Astrocyte (in vitro differentiated cells and primary cell): ENCODE results near the gene ATP5PO. TPM values are rescaled to one million over a fixed set of nuclear protein-coding genes. Genes with fewer than 3 reads are reported as not detected.

ENCODE experiments used
- DNase-seq: peaks from one replicate; pipeline ENCODE4 v3.0.0-alpha.2; 2010; ENCODE audit warnings: low read depth
- FAIRE-seq: peaks from 2 replicates; lab custom pipeline; 2011; peaks lifted over from hg19 to GRCh38; lab: Jason Lieb, UNC
- H2AFZ ChIP-seq: 2 replicates; pipeline ENCODE4 v1.6.0; 2012; ENCODE audit warnings: low read depth, low read length, inconsistent platforms
- H3K27ac ChIP-seq: 2 replicates; pipeline ENCODE4 v1.5.1; 2011; ENCODE audit warnings: low read depth, low read length, inconsistent platforms
- H3K27me3 ChIP-seq: 2 replicates; pipeline ENCODE4 v1.6.0; 2011; ENCODE audit warnings: low read length, inconsistent platforms; ENCODE audit not compliant: insufficient read depth
- H3K36me3 ChIP-seq: 2 replicates; pipeline ENCODE4 v1.5.1; 2011; ENCODE audit warnings: low read length, inconsistent platforms; ENCODE audit not compliant: insufficient read depth
- H3K4me1 ChIP-seq: 2 replicates; pipeline ENCODE4 v1.5.1; 2011; ENCODE audit warnings: low read length, inconsistent platforms; ENCODE audit not compliant: insufficient read depth
- H3K4me2 ChIP-seq: 2 replicates; pipeline ENCODE4 v1.6.0; 2012; ENCODE audit warnings: low read length, inconsistent platforms
- H3K4me3 ChIP-seq: 2 replicates; pipeline ENCODE4 v1.5.1; 2011; ENCODE audit warnings: low read depth, mild to moderate bottlenecking, low read length, inconsistent platforms; ENCODE audit not compliant: insufficient read depth
- H3K79me2 ChIP-seq: 2 replicates; pipeline ENCODE4 v1.6.0; 2012; ENCODE audit warnings: mild to moderate bottlenecking, low read length, inconsistent platforms; ENCODE audit not compliant: insufficient read depth
- H3K9ac ChIP-seq: 2 replicates; pipeline ENCODE4 v1.6.0; 2012; ENCODE audit warnings: mild to moderate bottlenecking, low read length, inconsistent platforms
- H3K9me3 ChIP-seq: 2 replicates; pipeline ENCODE4 v1.5.1; 2012; ENCODE audit warnings: low read depth, mild to moderate bottlenecking, low read length, inconsistent platforms; ENCODE audit not compliant: insufficient read depth
- H4K20me1 ChIP-seq: 2 replicates; pipeline ENCODE4 v1.6.0; 2012; ENCODE audit warnings: low read length, inconsistent platforms; ENCODE audit not compliant: insufficient read depth
- H3K27ac Mint-ChIP-seq: one replicate; pipeline ENCODE4 v1.8.0; 2021; ENCODE audit warnings: mild to moderate bottlenecking, mixed read lengths; ENCODE audit not compliant: unreplicated experiment
- H3K27me3 Mint-ChIP-seq: one replicate; pipeline ENCODE4 v1.8.0; 2021; ENCODE audit warnings: low read depth, mixed read lengths; ENCODE audit not compliant: unreplicated experiment
- H3K36me3 Mint-ChIP-seq: one replicate; pipeline ENCODE4 v1.8.0; 2021; ENCODE audit warnings: low read depth, mixed read lengths; ENCODE audit not compliant: unreplicated experiment
- H3K4me1 Mint-ChIP-seq: one replicate; pipeline ENCODE4 v1.8.0; 2021; ENCODE audit warnings: low read depth, mixed read lengths; ENCODE audit not compliant: unreplicated experiment
- H3K4me3 Mint-ChIP-seq: one replicate; pipeline ENCODE4 v1.8.0; 2021; ENCODE audit warnings: mild to moderate bottlenecking, moderate library complexity, mixed read lengths; ENCODE audit not compliant: unreplicated experiment
- H3K9me3 Mint-ChIP-seq: one replicate; pipeline ENCODE4 v1.8.0; 2021; ENCODE audit warnings: mild to moderate bottlenecking, mixed read lengths; ENCODE audit not compliant: unreplicated experiment
- EZH2 ChIP-seq: IDR thresholded peaks from 2 replicates; pipeline ENCODE4 v1.6.1; 2012; ENCODE audit warnings: mild to moderate bottlenecking, low read length, inconsistent platforms; ENCODE audit not compliant: insufficient read depth
- total RNA-seq: library from RNA; stranded (reverse); gene quantifications from 2 replicates; pipeline ENCODE4 v1.2.1, GENCODE V29; 2021
- TF ChIP-seq, protein P1 (sequence below): IDR thresholded peaks from 2 replicates; pipeline ENCODE4 v1.5.1; 2011; ENCODE audit warnings: low read depth, mild to moderate bottlenecking, inconsistent platforms, low read length, moderate library complexity; ENCODE audit not compliant: insufficient read depth

The ATP5PO gene
- total RNA-seq, 1 donor from 2014 or later: 171 TPM

DNA sequence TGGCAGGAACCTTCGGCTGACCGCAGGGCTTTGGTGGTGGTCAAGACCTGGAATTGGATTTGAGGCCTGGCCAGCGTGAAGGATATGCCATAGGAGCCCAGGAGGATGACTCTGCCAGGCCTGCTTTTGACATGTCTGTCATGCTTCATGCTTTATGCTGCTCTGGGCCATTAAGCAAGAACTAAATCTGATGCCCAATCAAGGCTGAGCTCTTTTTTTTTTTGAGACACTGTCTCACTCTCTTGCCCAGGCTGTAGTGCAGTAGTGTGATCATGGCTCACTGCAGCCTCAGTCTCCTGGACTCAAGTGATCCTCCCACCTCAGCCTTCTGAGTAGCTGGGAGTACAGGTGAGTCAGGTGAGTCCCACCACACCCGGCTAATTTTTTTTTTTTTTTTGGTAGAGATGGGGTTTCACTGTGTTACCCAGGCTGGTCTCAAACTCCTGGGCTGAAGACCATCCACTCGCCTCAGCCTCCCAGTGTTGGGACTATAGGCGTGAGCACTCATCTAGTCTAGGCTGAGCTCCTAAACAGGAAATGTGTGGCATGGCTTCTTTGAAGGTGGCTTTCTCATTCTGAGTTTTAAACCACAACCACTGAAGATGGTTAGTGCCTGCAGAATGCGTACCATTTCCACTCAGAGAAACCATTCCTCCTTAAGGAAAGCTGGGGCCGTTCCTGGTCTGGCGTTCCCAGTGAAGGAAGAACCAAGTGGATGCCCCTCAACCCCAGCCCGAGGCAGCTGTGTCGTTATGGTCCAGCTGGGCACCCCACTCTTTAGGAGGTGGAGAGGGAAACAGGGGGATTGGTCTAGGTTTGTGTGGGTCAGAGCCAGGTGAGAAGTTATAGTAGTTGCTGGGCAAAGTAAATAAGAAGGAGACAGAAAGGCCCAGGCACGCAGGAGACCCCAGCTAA is 34.2 kb upstream of the ATP5PO start:
- Histone ChIP-seq H4K20me1 (no peaks in the 10 kb centered on the region), H3K27me3 (no peaks in the 10 kb centered on the region), H3K4me1 (peaks cover 17% of the 10 kb centered on the region), H3K9me3 (no peaks in the 10 kb centered on the region), H3K79me2 (no peaks in the 10 kb centered on the region), H3K27ac (no peak overlapping the region), H3K4me2 (no peak overlapping the region), H3K9ac (no peak overlapping the region), H2AFZ (no peak overlapping the region), H3K36me3 (no peaks in the 10 kb centered on the region), H3K4me3 (no peak overlapping the region)
- Mint-ChIP-seq H3K9me3 (peaks cover 4% of the 10 kb centered on the region), H3K4me1 (peaks cover 24% of the 10 kb centered on the region), H3K27ac (no peak overlapping the region), H3K27me3 (no peaks in the 10 kb centered on the region), H3K36me3 (no peaks in the 10 kb centered on the region), H3K4me3 (no peak overlapping the region)
- FAIRE-seq: no peak
- TF ChIP-seq, protein P1, sequence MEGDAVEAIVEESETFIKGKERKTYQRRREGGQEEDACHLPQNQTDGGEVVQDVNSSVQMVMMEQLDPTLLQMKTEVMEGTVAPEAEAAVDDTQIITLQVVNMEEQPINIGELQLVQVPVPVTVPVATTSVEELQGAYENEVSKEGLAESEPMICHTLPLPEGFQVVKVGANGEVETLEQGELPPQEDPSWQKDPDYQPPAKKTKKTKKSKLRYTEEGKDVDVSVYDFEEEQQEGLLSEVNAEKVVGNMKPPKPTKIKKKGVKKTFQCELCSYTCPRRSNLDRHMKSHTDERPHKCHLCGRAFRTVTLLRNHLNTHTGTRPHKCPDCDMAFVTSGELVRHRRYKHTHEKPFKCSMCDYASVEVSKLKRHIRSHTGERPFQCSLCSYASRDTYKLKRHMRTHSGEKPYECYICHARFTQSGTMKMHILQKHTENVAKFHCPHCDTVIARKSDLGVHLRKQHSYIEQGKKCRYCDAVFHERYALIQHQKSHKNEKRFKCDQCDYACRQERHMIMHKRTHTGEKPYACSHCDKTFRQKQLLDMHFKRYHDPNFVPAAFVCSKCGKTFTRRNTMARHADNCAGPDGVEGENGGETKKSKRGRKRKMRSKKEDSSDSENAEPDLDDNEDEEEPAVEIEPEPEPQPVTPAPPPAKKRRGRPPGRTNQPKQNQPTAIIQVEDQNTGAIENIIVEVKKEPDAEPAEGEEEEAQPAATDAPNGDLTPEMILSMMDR: no peak
- no peak for TF ChIP-seq EZH2
- DNase-seq: no peak

DNA sequence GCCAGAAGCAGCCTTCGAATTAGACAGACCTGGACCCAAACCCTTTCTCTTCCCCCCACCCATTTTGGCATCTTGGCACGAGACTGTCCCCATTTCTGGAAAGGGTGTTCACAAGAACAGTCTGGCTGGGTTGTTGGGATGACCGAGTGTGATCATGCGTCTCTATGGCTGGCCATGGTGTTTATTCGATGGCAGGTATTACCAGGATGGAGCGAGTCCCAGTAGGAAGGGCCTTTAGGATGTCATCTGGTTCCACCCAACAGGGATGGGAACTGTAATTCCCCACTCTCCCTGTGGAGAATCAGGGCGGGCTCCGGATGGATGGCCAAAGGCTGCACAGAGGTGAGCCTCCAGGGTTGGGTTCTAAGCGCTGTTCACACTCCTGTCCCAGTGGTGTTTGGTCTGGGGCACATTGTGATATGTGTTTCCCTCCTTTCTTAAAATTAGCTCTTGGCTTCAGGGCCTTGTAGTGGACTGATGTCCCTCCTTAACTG is 33.4 kb upstream of the ATP5PO start:
- H3K79me2 ChIP-seq: no peaks in the 10 kb centered on the region
- no peak for TF ChIP-seq EZH2
- TF ChIP-seq, protein P1: no peak
- no peak overlapping the region for H3K27ac Mint-ChIP-seq
- H3K4me2 ChIP-seq: peak overlapping the region; percentile 83
- H3K9me3 ChIP-seq: no peaks in the 10 kb centered on the region
- H3K4me1 ChIP-seq: peaks cover 17% of the 10 kb centered on the region
- H3K4me3 Mint-ChIP-seq: no peak overlapping the region
- DNase-seq: no peak
- peaks cover 24% of the 10 kb centered on the region for H3K4me1 Mint-ChIP-seq
- peaks cover 6% of the 10 kb centered on the region for H3K9me3 Mint-ChIP-seq
- H3K9ac ChIP-seq: peak overlapping the region; percentile 64
- H3K27me3 ChIP-seq: no peaks in the 10 kb centered on the region
- no peaks in the 10 kb centered on the region for H3K27me3 Mint-ChIP-seq
- H4K20me1 ChIP-seq: no peaks in the 10 kb centered on the region
- H2AFZ ChIP-seq: peak overlapping the region; percentile 83
- H3K36me3 ChIP-seq: no peaks in the 10 kb centered on the region
- peak overlapping the region; percentile 73 for H3K27ac ChIP-seq
- no peak for FAIRE-seq
- no peaks in the 10 kb centered on the region for H3K36me3 Mint-ChIP-seq
- H3K4me3 ChIP-seq: no peak overlapping the region
